B cell (primary cell): Measurements from ENCODE around the gene IL20. TPM values are rescaled to one million over a fixed set of nuclear protein-coding genes. Genes with fewer than 3 reads are reported as not detected.
A peak's percentile ranks its signal among the peaks of the same experiment; 100 is the strongest.

Experiments
- ATAC-seq: fragments of 200-7000 bp; cut with Tn5 transposase; one replicate; pipeline ENCODE4 v1.10.0; 2021; ENCODE audit warnings: low read depth, mild to moderate bottlenecking, moderate number of reproducible peaks, moderate library complexity
- CTCF ChIA-PET: fragments of 350-600 bp; sonication (Branson Sonifier 250); formaldehyde crosslinking; loops from one replicate; lab custom pipeline; 2021; ENCODE audit warnings: antibody characterized with exemption, inconsistent platforms; lab: Charles Lee
- POLR2A ChIA-PET: fragments of 350-600 bp; sonication (Branson Sonifier 250); formaldehyde crosslinking; loops from one replicate; lab custom pipeline; 2021; ENCODE audit warnings: antibody characterized with exemption; lab: Charles Lee
- DNase-seq: peaks from one replicate; pipeline ENCODE4 v3.0.0; 2013
- H2AFZ ChIP-seq: 2 replicates; pipeline ENCODE4 v1.6.1; 2012; ENCODE audit warnings: mild to moderate bottlenecking, low read depth, low read length; ENCODE audit not compliant: insufficient read depth, poor library complexity, severe bottlenecking
- H3K27ac ChIP-seq, 2 donors: 1 replicate in 1 of 2; 2 replicates in 1 of 2; pipeline ENCODE4 v1.5.1; 2012 to 2013; ENCODE audit warnings: low read length in 2 of 2, mild to moderate bottlenecking in 2 of 2, moderate library complexity in 1 of 2
- H3K27me3 ChIP-seq, 4 experiments: fragments of 200-600 bp in 1 of 4; sonication (generic) in 1 of 4; replicated peaks in 1 of 4; 1 replicate in 2 of 4; 2 replicates in 2 of 4; pipeline versions ENCODE4 v1.6.1 to v1.7.0; 2013 to 2016; ENCODE audit warnings: low read length in 3 of 4, mild to moderate bottlenecking in 2 of 4, mixed read lengths in 1 of 4, moderate library complexity in 1 of 4; ENCODE audit not compliant: insufficient read depth in 4 of 4, control insufficient read depth in 3 of 4; ENCODE audit errors: control extremely low read depth in 1 of 4
- H3K36me3 ChIP-seq, 2 experiments: replicated peaks in 1 of 2; 1 replicate in 1 of 2; 2 replicates in 1 of 2; pipeline versions ENCODE4 v1.6.1 to v1.7.1; 2013; ENCODE audit warnings: low read length in 1 of 2; ENCODE audit not compliant: insufficient read depth in 2 of 2, control insufficient read depth in 1 of 2; ENCODE audit errors: control extremely low read depth in 1 of 2, extremely low read depth in 1 of 2
- H3K4me1 ChIP-seq, 2 donors: fragments of 200-600 bp in 1 of 2; sonication (generic) in 1 of 2; 1 replicate in 1 of 2; 2 replicates in 1 of 2; pipeline versions ENCODE4 v1.5.1 to v1.6.1; 2013 to 2017; ENCODE audit warnings: low read length in 2 of 2; ENCODE audit not compliant: control insufficient read depth in 2 of 2, insufficient read depth in 2 of 2
- H3K4me2 ChIP-seq: replicated peaks from 2 replicates; pipeline ENCODE3; 2012; ENCODE audit warnings: mild to moderate bottlenecking, low read depth, low read length; ENCODE audit not compliant: poor library complexity, severe bottlenecking
- H3K4me3 ChIP-seq, 5 experiments: fragments of 200-600 bp in 1 of 5; sonication (generic) in 1 of 5; 1 replicate in 3 of 5; 2 replicates in 2 of 5; pipeline versions ENCODE4 v1.5.1 to v1.7.0; 2011 to 2016; ENCODE audit warnings: low read length in 4 of 5, mild to moderate bottlenecking in 4 of 5, low read depth in 2 of 5, control low read depth in 1 of 5, moderate library complexity in 1 of 5; ENCODE audit not compliant: insufficient read depth in 1 of 5; ENCODE audit errors: control extremely low read depth in 1 of 5, extremely low read depth in 1 of 5
- H3K79me2 ChIP-seq: fragments of 200-600 bp; sonication (generic); one replicate; pipeline ENCODE4 v1.6.0; 2016; ENCODE audit warnings: low read length; ENCODE audit not compliant: control insufficient read depth, insufficient read depth
- H3K9ac ChIP-seq: fragments of 200-600 bp; sonication (generic); 2 replicates; pipeline ENCODE4 v1.6.1; 2017; ENCODE audit warnings: mild to moderate bottlenecking, low read length, moderate library complexity
- H3K9me3 ChIP-seq, 3 donors: one replicate each; pipeline versions ENCODE4 v1.6.1 to v1.7.1; 2013; ENCODE audit warnings: low read length in 2 of 3; ENCODE audit not compliant: control insufficient read depth in 2 of 3, insufficient read depth in 1 of 3; ENCODE audit errors: control extremely low read depth in 1 of 3
- H4K20me1 ChIP-seq: 2 replicates; pipeline ENCODE4 v1.6.0; 2012; ENCODE audit warnings: mild to moderate bottlenecking, low read length; ENCODE audit not compliant: insufficient read depth, control insufficient read depth, poor library complexity, severe bottlenecking
- H3K27ac Mint-ChIP-seq: one replicate; pipeline ENCODE4 v1.8.0; 2021; ENCODE audit warnings: mixed read lengths
- H3K27me3 Mint-ChIP-seq: one replicate; pipeline ENCODE4 v1.8.0; 2021; ENCODE audit warnings: mixed read lengths
- H3K4me1 Mint-ChIP-seq: one replicate; pipeline ENCODE4 v1.8.0; 2021; ENCODE audit warnings: mixed read lengths
- H3K4me3 Mint-ChIP-seq: one replicate; pipeline ENCODE4 v1.8.0; 2021; ENCODE audit warnings: mixed read lengths
- H3K9me3 Mint-ChIP-seq: one replicate; pipeline ENCODE4 v1.8.0; 2022; ENCODE audit warnings: mixed read lengths; ENCODE audit not compliant: insufficient read depth
- EZH2 ChIP-seq: IDR thresholded peaks from 2 replicates; pipeline ENCODE4 v1.6.1; 2012; ENCODE audit warnings: borderline replicate concordance, low read depth, mild to moderate bottlenecking, moderate library complexity, low read length; ENCODE audit not compliant: insufficient read depth, poor library complexity, severe bottlenecking
- WGBS: methylation state at CpG from one replicate; pipeline ENCODE4 v1.1.5; 2013; ENCODE audit warnings: missing lambda C conversion rate; ENCODE audit not compliant: insufficient coverage; 5-methylcytosine and 5-hydroxymethylcytosine counted together
- intact Hi-C: fragments of 100-400 bp; cut with micrococcal nuclease; formaldehyde crosslinking; loops from one replicate; pipeline ENCODE4 v1.10.0; 2022
- polyA plus RNA-seq: library from polyadenylated mRNA; depleted of rRNA; stranded (reverse); fragments of >200 nt; gene quantifications from 2 replicates; pipeline ENCODE4 v1.2.3, GENCODE V29; 2012
- total RNA-seq, 2 donors: library from RNA; stranded (reverse); fragments of 120-200 nt in 1 of 2; gene quantifications; 1 replicate in 1 of 2; 2 replicates in 1 of 2; pipeline versions ENCODE4 v1.2.3 to v1.2.4, GENCODE V29; 2013 to 2022
- TF ChIP-seq, protein P1 (sequence below): fragments of 200-600 bp; IDR thresholded peaks from one replicate; pipeline ENCODE4 v1.8.0; 2022; ENCODE audit warnings: antibody characterized with exemption, mild to moderate bottlenecking

Gene IL20
- total and polyA plus RNA-seq, 2 donors (not counting 1 experiment from before 2014, with no cell fraction given) = not detected

DNA sequence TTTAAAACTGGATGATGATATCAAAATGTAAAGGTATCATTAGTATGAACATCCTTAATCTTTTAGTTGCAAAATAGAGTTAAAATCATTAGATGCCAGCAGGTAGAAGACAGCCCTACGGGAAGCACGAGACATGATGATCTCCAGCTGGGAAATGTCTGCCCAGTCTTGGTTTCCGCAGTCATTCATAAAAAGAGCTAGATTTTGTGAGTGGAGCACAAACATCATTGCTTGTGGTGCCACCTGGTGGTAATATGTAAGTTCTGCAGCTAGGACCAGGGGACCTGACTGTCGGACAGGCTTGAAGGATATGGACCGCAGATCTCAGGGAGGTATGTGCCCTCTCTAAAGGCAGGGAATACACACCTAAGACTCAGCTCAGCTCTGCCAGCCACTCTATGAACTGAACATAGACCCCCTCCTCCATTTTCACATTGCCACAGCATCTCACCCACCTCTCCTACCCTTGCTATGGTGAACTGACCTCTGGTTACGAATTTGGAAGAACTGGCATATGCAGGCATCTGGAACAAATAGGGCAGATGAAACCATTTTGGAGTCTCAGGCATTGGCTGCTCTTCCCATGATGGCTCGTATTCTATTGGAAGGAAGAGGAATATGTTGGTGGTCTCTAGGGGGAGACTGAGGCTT lies 47.1 kb downstream of the IL20 start:
- DNase-seq = peak; percentile 84
- Histone ChIP-seq H3K79me2 (peaks cover 90% of the 10 kb centered on the region), H2AFZ (no peak overlapping the region), H3K9ac (peak overlapping the region; percentile 96), H3K4me2 (peak overlapping the region; percentile 81), H3K4me1 (peaks cover 97 to 99% of the 10 kb centered on the region in 2 donors), H3K27ac (peak overlapping the region; percentile 30 to 88), H3K36me3 (peaks cover 13 to 93% of the 10 kb centered on the region in 2 experiments), H3K9me3 (no peaks in the 10 kb centered on the region), H4K20me1 (peaks cover 100% of the 10 kb centered on the region), H3K27me3 (no peaks in the 10 kb centered on the region), H3K4me3 (peak overlapping the region in 4 of 5 experiments; percentile 8 to 32 (median 18))
- peak; percentile 62 for ATAC-seq
- ChIA-PET CTCF (interaction anchor here (0.9 to 13.0 kb wide), 58 partner anchors 9 to 542 kb away, joined by 3 to 723 read pairs (median 6); partner anchors contain the start of genes CR2, DYRK3, FCMR and IL10), POLR2A (interaction anchor here (0.7 to 8.6 kb wide), 10 partner anchors 9 to 300 kb away, joined by 3 to 69 read pairs (median 5); partner anchors contain the start of genes EIF2D and FCMR)
- H3K4me3 Mint-ChIP-seq = no peak overlapping the region
- H3K9me3 Mint-ChIP-seq = no peaks in the 10 kb centered on the region
- intact Hi-C loops = loop anchor here (1.0 to 10.0 kb wide), 6 partner anchors 11 to 438 kb away; partner anchors contain the start of genes IKBKE and IL20
- H3K4me1 Mint-ChIP-seq = peaks cover 94% of the 10 kb centered on the region
- H3K27ac Mint-ChIP-seq = peak overlapping the region; percentile 87
- WGBS = 32% methylated on average over 6 of the region's 7 CpGs
- no peaks in the 10 kb centered on the region for H3K27me3 Mint-ChIP-seq
- TF ChIP-seq EZH2 = no peak
- TF ChIP-seq, protein P1, sequence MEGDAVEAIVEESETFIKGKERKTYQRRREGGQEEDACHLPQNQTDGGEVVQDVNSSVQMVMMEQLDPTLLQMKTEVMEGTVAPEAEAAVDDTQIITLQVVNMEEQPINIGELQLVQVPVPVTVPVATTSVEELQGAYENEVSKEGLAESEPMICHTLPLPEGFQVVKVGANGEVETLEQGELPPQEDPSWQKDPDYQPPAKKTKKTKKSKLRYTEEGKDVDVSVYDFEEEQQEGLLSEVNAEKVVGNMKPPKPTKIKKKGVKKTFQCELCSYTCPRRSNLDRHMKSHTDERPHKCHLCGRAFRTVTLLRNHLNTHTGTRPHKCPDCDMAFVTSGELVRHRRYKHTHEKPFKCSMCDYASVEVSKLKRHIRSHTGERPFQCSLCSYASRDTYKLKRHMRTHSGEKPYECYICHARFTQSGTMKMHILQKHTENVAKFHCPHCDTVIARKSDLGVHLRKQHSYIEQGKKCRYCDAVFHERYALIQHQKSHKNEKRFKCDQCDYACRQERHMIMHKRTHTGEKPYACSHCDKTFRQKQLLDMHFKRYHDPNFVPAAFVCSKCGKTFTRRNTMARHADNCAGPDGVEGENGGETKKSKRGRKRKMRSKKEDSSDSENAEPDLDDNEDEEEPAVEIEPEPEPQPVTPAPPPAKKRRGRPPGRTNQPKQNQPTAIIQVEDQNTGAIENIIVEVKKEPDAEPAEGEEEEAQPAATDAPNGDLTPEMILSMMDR = peak; percentile 86
